SK-N-SH (cell line): Measurements from ENCODE around the gene OPCML. TPM values are rescaled to one million over a fixed set of nuclear protein-coding genes. Genes with fewer than 3 reads are reported as not detected.

ENCODE experiments used
- CTCF ChIA-PET: fragments of 300-600, 350-600 bp; formaldehyde crosslinking; extraction: SDS; loops from one replicate; lab custom pipeline; 2021; lab: Yijun Ruan, JAX
- POLR2A ChIA-PET: fragments of 350-600 bp; sonication (Branson Sonifier 250); formaldehyde crosslinking; extraction: SDS; loops from one replicate; lab custom pipeline; 2020; ENCODE audit warnings: antibody characterized with exemption, inconsistent platforms; lab: Yijun Ruan, JAX
- DNase-seq: peaks from one replicate; pipeline ENCODE4 v3.0.0; 2012
- H2AFZ ChIP-seq: fragments of 200-600 bp; sonication (generic); 2 replicates; pipeline ENCODE4 v1.8.1; 2016; ENCODE audit warnings: antibody characterized with exemption, mild to moderate bottlenecking, low read depth
- H3F3A ChIP-seq: fragments of 200-600 bp; sonication (generic); replicated peaks from 2 replicates; pipeline ENCODE3; 2016; ENCODE audit warnings: antibody characterized with exemption, mild to moderate bottlenecking; ENCODE audit not compliant: insufficient read depth
- H3K27ac ChIP-seq, 2 experiments: fragments of 200-500 bp in 1 of 2; fragments of 200-600 bp in 1 of 2; sonication (Bioruptor generic) in 1 of 2; sonication (generic), shearing (Covaris generic) in 1 of 2; 2 replicates each; pipeline versions ENCODE4 v1.5.1 to v1.6.1; 2014 to 2016; ENCODE audit warnings: low read depth in 2 of 2, inconsistent platforms in 1 of 2, low read length in 1 of 2, mild to moderate bottlenecking in 1 of 2, mixed read lengths in 1 of 2
- H3K27me3 ChIP-seq: fragments of 200-600 bp; sonication (generic), shearing (Covaris generic); 2 replicates; pipeline ENCODE4 v1.6.1; 2016; ENCODE audit warnings: mixed run types; ENCODE audit not compliant: insufficient read depth
- H3K36me3 ChIP-seq, 2 experiments: fragments of 200-500 bp in 1 of 2; fragments of 200-600 bp in 1 of 2; sonication (Bioruptor generic) in 1 of 2; sonication (generic) in 1 of 2; replicated peaks in 1 of 2; 2 replicates each; pipeline versions ENCODE3 to v1.5.1; 2014 to 2016; ENCODE audit warnings: low read length in 1 of 2, mild to moderate bottlenecking in 1 of 2; ENCODE audit not compliant: insufficient read depth in 2 of 2, control insufficient read depth in 1 of 2
- H3K4me1 ChIP-seq, 2 experiments: fragments of 200-500 bp in 1 of 2; fragments of 200-600 bp in 1 of 2; sonication (Bioruptor generic) in 1 of 2; sonication (generic), shearing (Covaris generic) in 1 of 2; 2 replicates each; pipeline versions ENCODE4 v1.5.1 to v1.6.1; 2014 to 2016; ENCODE audit warnings: low read depth in 1 of 2, low read length in 1 of 2, mixed run types in 1 of 2; ENCODE audit not compliant: insufficient read depth in 2 of 2, control insufficient read depth in 1 of 2
- H3K4me2 ChIP-seq: fragments of 200-600 bp; sonication (generic), shearing (Covaris generic); 2 replicates; pipeline ENCODE4 v1.6.1; 2017; ENCODE audit warnings: mixed run types
- H3K4me3 ChIP-seq, 2 experiments: fragments of 200-500 bp in 1 of 2; fragments of 200-600 bp in 1 of 2; sonication (Bioruptor generic) in 1 of 2; sonication (generic), shearing (Covaris generic) in 1 of 2; 2 replicates each; pipeline versions ENCODE4 v1.5.1 to v1.8.1; 2014 to 2016; ENCODE audit warnings: low read depth in 2 of 2, inconsistent platforms in 1 of 2, low read length in 1 of 2, mild to moderate bottlenecking in 1 of 2, mixed read lengths in 1 of 2, moderate library complexity in 1 of 2
- H3K79me2 ChIP-seq: fragments of 200-600 bp; sonication (generic); 2 replicates; pipeline ENCODE4 v1.8.1; 2017; ENCODE audit warnings: mild to moderate bottlenecking; ENCODE audit not compliant: insufficient read depth
- H3K9ac ChIP-seq: fragments of 200-600 bp; sonication (generic); 2 replicates; pipeline ENCODE4 v1.6.1; 2017; ENCODE audit warnings: mixed run types
- H3K9me2 ChIP-seq: fragments of 200-600 bp; sonication (generic); 2 replicates; pipeline ENCODE4 v1.6.1; 2017; ENCODE audit warnings: mixed run types
- H3K9me3 ChIP-seq: fragments of 200-600 bp; sonication (generic); 2 replicates; pipeline ENCODE4 v1.6.1; 2017; ENCODE audit warnings: mixed run types, mild to moderate bottlenecking, moderate library complexity
- H4K20me1 ChIP-seq: fragments of 200-600 bp; sonication (generic); 2 replicates; pipeline ENCODE4 v1.6.1; 2017; ENCODE audit warnings: mild to moderate bottlenecking, mixed run types; ENCODE audit not compliant: insufficient read depth
- CTCF ChIP-seq: fragments of 200-600 bp; sonication (generic); IDR thresholded peaks from 2 replicates; pipeline ENCODE4 v1.6.1; 2017; ENCODE audit warnings: antibody characterized with exemption, mild to moderate bottlenecking, moderate library complexity
- ELF1 ChIP-seq: IDR thresholded peaks from 2 replicates; pipeline ENCODE4 v1.4.0; 2012
- EZH2phosphoT487 ChIP-seq: fragments of 200-600 bp; sonication (generic); IDR thresholded peaks from 2 replicates; pipeline ENCODE4 v1.6.1; 2017; ENCODE audit warnings: low read depth, mixed run types, mild to moderate bottlenecking, antibody characterized with exemption, moderate library complexity, borderline replicate concordance
- FOSL2 ChIP-seq: IDR thresholded peaks from 2 replicates; pipeline ENCODE4 v1.4.0; 2012; ENCODE audit warnings: low read depth, mild to moderate bottlenecking, moderate library complexity, borderline replicate concordance
- FOXJ3 ChIP-seq: sonication (generic); formaldehyde crosslinking; IDR thresholded peaks from 2 replicates; pipeline ENCODE4 v1.5.1; 2020; ENCODE audit warnings: mild to moderate bottlenecking, missing genetic modification reagents
- FOXM1 ChIP-seq: IDR thresholded peaks from 2 replicates; pipeline ENCODE4 v1.4.0; 2012; ENCODE audit warnings: low read depth, mild to moderate bottlenecking
- GABPA ChIP-seq: IDR thresholded peaks from 2 replicates; pipeline ENCODE4 v1.4.0; 2012; ENCODE audit warnings: low read depth, mild to moderate bottlenecking
- IRF3 ChIP-seq: fragments of 150-350 bp; IDR thresholded peaks from 2 replicates; pipeline ENCODE4 v1.6.1; 2016; ENCODE audit warnings: mild to moderate bottlenecking, low read depth, low read length
- MXI1 ChIP-seq: IDR thresholded peaks from 2 replicates; pipeline ENCODE4 v1.6.1; 2012; ENCODE audit warnings: mild to moderate bottlenecking, low read depth, low read length, improper control_type of control experiment
- NFIC ChIP-seq: IDR thresholded peaks from 2 replicates; pipeline ENCODE4 v1.4.0; 2012; ENCODE audit warnings: borderline replicate concordance
- NRF1 ChIP-seq: IDR thresholded peaks from 2 replicates; pipeline ENCODE4 v1.6.1; 2012; ENCODE audit warnings: low read depth, mild to moderate bottlenecking, low read length
- RAD21 ChIP-seq: IDR thresholded peaks from 2 replicates; pipeline ENCODE4 v1.6.1; 2012; ENCODE audit warnings: mild to moderate bottlenecking, low read length
- RCOR1 ChIP-seq: fragments of 150-350 bp; IDR thresholded peaks from 2 replicates; pipeline ENCODE4 v1.6.1; 2017; ENCODE audit warnings: antibody characterized with exemption, low read length
- REST ChIP-seq: IDR thresholded peaks from 2 replicates; pipeline ENCODE4 v1.6.1; 2012; ENCODE audit warnings: mild to moderate bottlenecking, low read depth, low read length, moderate library complexity
- TAF1 ChIP-seq: IDR thresholded peaks from 2 replicates; pipeline ENCODE4 v1.6.1; 2012; ENCODE audit warnings: low read depth, mild to moderate bottlenecking, low read length, moderate library complexity, borderline replicate concordance
- TEAD4 ChIP-seq: IDR thresholded peaks from 2 replicates; pipeline ENCODE4 v1.4.0; 2012; ENCODE audit warnings: mild to moderate bottlenecking, borderline replicate concordance; ENCODE audit not compliant: insufficient read depth
- USF1 ChIP-seq: IDR thresholded peaks from 2 replicates; pipeline ENCODE4 v1.4.0; 2012; ENCODE audit warnings: low read depth, borderline replicate concordance
- ZBTB33 ChIP-seq: IDR thresholded peaks from 2 replicates; pipeline ENCODE4 v1.4.0; 2012; ENCODE audit warnings: low read depth, borderline replicate concordance
- WGBS: methylation state at CpG from one replicate; pipeline ENCODE4 v1.1.6; 2017; ENCODE audit warnings: low lambda C conversion rate; 5-methylcytosine and 5-hydroxymethylcytosine counted together
- polyA plus RNA-seq, 3 experiments: library from polyadenylated mRNA; depleted of rRNA; stranded (reverse); fragments of >200 nt; gene quantifications; 2 replicates each; pipeline ENCODE4 v1.2.3, GENCODE V29; 2012

Gene OPCML
- polyA plus RNA-seq, 1 of the 3 experiments (the other 2 are of a cell fraction), result not detected

GRCh38 chr11:132878111-132878510 lies 654.2 kb downstream of the OPCML start:
- 61% methylated on average over 5 of the region's 5 CpGs for WGBS

More at GRCh38 chr11:132878111-132878510, 654.2 kb downstream of the OPCML start:
- H3K9me3 ChIP-seq, result no peaks in the 10 kb centered on the region
- no peaks in the 10 kb centered on the region for H3K9me2 ChIP-seq
- DNase-seq, result no peak
- no peaks in the 10 kb centered on the region for H3K4me1 ChIP-seq
- H3K27me3 ChIP-seq, result no peaks in the 10 kb centered on the region
- no peak overlapping the region for H3K4me2 ChIP-seq
- H4K20me1 ChIP-seq, result no peaks in the 10 kb centered on the region
- H2AFZ ChIP-seq, result no peak overlapping the region
- H3K4me3 ChIP-seq, result no peak overlapping the region
- no peak overlapping the region for H3K27ac ChIP-seq
- TF ChIP-seq NRF1, result no peak
- TF ChIP-seq NFIC, result no peak
- TF ChIP-seq TAF1, result no peak
- no peak for TF ChIP-seq REST
- no peak for TF ChIP-seq ELF1
- no peak for TF ChIP-seq ZBTB33
- no peak for TF ChIP-seq CTCF
- TF ChIP-seq FOSL2, result no peak
- TF ChIP-seq TEAD4, result no peak
- no peak for TF ChIP-seq MXI1
- no peak for TF ChIP-seq RCOR1
- TF ChIP-seq EZH2phosphoT487, result no peak
- no peak for TF ChIP-seq GABPA
- no peak for TF ChIP-seq RAD21
- TF ChIP-seq IRF3, result no peak
- TF ChIP-seq FOXM1, result no peak
- no peak for TF ChIP-seq USF1
- no peak for TF ChIP-seq FOXJ3 (CRISPR knock-in tag)
- no peak overlapping the region for H3K9ac ChIP-seq
- no peaks in the 10 kb centered on the region for H3K36me3 ChIP-seq
- CTCF ChIA-PET, result interaction anchor here (0.7 to 2.0 kb wide), 2 partner anchors 9 to 63 kb away, joined by 4 to 5 read pairs; no protein-coding TSS in a partner anchor
- POLR2A ChIA-PET, result no interaction called here
- H3F3A ChIP-seq, result no peaks in the 10 kb centered on the region
- no peaks in the 10 kb centered on the region for H3K79me2 ChIP-seq
